Skeletal muscle cell (primary cell): Measurements from ENCODE around the gene ZNF653.
"Not testable (repeated sequence)": the region's sequence is repeated elsewhere in the genome, so short reads cannot be mapped to it uniquely, and the experiment has no call there.

ENCODE experiments used
- DNase-seq: peaks from one replicate; pipeline ENCODE4 v3.0.0-alpha.2; 2010; ENCODE audit warnings: low read depth
- H3K4me3 ChIP-seq: 2 replicates; pipeline ENCODE4 v1.5.1; 2011; ENCODE audit warnings: low read depth, mild to moderate bottlenecking, control low read depth, low read length, moderate library complexity

ZNF653 gene

DNA sequence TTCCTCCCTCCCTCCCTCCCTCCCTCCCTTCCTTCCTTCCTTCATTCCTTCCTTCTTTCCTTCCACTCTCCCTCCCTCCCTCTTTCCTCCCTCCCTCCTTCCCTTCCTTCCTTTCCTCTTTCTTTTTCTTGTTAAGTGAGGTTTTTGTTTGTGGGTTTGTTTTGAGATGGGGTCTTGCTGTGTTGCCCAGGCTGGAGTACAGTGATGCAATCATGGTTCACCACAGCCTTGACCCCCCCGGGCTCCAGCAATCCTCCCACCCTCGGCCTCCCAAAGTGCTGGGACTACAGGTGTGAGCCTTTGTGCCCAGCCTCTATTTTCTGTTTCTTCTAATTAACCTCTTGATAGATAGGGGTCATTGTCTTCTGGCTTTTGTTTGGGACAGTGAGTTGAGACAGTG is 44.2 kb downstream of the ZNF653 start:
- no peak overlapping the region for H3K4me3 ChIP-seq
- no peak for DNase-seq

DNA sequence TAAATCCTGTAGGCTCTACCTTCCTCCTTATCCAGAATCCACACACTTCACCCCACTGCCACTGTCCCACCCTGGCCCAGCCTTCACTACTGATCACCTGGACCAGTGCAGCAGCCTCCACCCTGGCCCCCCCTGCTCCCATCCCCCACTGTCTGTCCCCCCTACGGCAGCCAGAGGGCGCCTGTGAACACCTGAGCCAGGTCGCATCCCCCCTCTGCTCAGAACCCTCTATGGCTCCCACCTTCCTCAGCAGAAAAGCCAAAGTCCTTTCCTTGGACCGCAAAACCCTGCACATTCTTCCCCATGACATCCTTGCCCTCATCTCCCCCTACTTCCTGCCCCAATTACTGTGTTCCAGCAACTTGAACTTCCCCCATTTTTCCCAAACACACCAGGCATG is 45.4 kb downstream of the ZNF653 start:
- DNase-seq, result no peak

DNA sequence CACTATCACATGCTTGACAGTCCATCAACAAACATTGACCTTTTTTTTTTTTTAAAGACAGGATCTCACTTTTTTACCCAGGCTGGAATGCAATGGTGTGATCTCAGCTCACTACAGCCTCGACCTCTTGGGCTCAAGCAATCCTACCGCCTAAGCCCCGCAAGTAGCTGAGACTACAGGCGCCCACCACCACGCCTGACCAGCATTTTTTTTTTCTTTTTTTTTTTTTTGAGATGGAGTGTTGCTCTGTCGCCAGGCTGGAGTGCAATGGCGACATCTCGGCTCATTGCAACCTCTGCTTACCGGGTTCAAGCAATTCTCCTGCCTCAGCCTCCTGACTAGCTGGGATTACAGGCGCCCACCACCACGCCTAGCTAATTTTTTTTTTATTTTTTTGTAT is 46.7 kb downstream of the ZNF653 start:
- H3K4me3 ChIP-seq, DNase-seq: not testable (repeated sequence)

More for the DNA sequence above, 45.4 kb downstream of the ZNF653 start:
- no peak overlapping the region for H3K4me3 ChIP-seq

DNA sequence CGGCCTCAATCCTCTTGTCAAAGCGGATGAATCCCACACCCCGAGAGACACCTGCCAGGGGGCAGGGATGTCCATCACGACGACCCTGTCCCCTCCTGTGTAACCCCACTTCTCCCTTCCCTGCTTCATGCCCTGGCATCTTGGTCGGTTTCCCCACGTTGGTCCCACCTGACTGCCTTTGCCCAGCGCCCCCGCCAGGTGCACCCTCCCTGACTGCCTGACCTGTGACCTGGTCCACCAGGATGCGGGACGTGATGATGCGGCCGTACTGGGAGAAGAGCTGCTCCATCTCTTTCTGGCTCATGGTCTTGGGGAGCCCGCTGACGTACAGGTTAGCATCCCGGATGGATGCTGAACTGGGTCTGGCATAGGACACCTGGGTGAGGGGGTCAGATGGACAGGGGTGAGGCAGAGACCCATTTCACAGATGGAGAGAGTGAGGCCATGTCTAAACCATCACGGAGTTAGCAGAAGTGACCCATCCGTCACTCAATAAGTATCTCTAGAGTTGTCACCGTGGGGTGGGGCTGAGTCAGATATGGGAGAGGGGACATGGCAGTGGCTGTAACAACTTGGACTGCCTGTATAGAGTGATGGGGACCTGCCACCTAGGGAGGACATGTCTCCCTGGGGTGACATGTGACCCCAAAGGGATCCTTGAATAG is 47.3 kb downstream of the ZNF653 start:
- H3K4me3 ChIP-seq, result no peak overlapping the region
- no peak for DNase-seq

DNA sequence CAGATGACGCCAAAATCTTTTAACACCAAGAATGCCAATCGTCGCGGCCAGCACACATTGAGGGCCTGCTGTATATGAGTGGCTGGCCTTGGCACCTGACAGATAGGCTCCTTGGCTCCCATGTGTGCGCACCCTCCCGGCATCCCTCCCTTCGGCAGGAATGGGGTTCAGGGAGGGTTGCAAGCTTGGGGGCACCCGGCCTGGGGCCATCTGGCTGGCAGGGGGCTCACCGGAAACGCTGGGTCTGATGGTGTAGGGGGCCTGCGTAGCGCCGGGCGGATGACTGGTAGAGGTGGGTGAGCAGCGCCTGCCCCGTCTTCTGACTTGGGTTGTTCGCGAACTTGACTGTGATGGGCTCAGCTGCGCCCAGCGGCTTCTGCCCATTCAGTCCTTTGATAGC is 47.8 kb downstream of the ZNF653 start:
- H3K4me3 ChIP-seq, result no peak overlapping the region
- no peak for DNase-seq

DNA sequence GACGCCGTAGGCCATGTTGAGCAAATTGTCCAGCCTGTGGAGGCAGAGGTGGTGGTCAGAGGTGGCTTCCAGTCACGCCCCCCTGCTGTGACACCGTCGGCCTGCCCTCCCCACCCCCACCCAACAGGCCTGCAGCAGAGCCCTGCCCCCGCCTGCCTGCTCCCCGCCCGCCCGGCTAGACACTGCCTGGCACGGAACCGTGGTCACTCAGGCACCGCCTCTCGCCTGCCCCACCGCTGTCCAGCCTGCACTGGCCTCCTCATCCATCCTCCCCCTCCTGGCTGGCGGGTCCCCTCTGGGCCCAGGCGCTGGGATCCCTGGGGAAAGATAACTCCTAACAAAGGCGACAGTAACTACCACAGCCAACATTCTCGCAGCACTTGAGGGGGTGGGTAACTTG is 48.5 kb downstream of the ZNF653 start:
- no peak overlapping the region for H3K4me3 ChIP-seq
- DNase-seq, result no peak

DNA sequence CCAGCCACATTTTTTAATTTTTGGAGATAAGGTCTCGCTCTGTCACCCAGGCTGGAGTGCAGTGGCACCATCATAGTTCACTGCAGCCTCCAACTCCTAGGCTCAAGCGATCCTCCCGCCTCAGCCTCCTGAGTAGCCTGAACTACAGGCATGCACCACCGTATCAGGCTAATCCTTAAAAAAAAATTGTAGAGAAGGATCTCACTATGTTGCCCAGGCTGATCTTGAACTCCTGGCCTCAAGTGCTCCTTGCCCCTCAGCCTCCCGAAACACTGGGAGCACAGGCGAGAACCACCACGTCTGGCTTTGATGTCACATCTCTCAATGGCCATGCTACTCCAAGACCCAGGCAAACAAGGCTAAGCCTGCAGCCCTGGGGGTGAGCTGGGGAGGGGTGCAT is 49.0 kb downstream of the ZNF653 start:
- DNase-seq, result no peak
- no peak overlapping the region for H3K4me3 ChIP-seq

DNA sequence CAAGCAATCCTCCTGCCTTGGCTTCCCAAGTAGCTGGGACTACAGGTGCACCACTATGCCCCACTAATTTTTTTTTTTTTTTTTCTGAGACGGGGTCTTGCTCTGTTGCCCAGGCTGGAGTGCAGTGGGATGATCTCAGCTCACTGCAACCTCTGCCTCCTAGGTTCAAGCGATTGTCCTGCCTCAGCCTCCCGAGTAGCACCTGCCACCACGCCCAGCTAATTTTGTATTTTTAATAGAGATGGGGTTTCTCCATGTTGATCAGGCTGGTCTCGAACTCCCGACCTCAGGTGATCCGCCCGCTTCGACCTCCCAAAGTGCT is 50.4 kb downstream of the ZNF653 start:
- DNase-seq, result not testable (repeated sequence)

DNA sequence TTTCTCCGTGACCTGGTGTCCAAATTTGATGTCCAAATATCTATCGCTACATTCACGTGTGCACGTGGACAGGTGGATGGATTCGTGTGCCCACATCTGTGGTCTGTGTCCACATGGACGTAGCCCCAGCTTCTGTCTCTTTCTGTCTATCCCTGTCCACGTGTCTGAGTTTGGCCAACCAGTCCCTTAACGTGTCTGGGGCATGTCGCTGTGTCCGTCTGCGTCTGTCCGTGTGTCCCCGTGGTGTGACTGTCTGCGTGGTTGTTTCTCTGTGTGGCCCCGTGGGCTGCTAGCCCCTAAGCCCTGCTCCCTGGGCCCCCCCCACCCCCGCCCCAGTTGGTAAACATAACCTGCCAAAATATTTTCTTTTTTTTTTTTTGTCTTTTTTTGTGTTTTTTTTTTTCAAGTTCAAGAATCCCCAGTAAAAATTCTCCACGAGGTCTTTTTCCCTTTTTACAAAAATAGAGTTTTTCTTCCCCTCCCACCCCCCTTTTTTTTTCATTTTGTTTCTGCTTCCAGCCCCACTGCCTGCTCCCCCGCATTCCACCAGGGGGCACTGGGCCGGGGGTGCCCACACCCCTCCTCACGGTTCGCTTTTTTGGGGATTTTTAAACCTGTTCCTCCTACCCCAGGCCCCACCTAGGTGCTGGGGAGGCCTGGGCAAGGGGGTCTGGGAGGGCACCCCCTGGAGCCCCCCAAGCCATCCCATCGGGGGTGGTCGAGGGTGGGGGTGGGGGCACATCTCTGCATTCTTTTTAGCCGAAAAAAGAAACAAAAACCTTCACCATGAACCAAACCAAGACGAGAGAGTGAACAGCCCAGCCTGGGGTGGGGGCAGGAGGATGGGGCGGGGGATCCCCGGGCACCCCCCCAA is 51.9 kb downstream of the ZNF653 start:
- H3K4me3 ChIP-seq, result no peak overlapping the region
- no peak for DNase-seq

More for the DNA sequence above, 50.4 kb downstream of the ZNF653 start:
- not testable (repeated sequence) for H3K4me3 ChIP-seq

DNA sequence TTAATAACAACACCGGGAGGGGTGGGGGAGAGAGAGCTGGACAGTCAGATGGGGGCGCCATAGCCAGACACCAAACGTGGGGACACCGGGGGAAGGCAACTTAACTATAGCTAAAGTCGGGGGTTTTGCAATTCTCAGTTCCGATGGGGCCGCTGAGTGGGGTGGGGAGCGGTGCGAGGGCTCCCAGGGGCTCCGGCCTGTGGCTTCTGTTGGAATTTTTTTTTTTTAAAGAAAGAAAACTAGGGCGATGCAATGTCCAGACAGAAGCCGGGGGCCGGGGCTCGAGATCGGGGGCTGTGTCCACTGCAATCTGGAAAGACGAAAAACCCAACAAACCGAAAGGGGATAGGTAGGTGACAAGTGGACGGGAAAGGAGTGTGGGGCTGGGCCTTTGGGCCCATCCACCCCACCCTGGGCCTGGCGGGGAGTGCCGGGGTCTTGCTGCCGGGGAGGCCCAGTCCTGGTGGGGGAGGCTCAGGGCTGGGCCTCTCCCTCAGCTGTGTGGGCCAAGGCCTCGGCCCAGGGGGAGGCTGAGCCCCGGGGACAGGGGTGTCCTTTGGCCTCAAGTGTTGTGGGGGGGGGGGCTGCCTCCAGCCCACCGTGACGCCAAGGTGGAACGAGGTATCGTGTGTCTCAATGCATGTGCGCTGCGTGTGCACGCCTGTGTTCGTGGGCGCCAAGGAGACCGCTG is 52.9 kb downstream of the ZNF653 start:
- no peak overlapping the region for H3K4me3 ChIP-seq
- DNase-seq, result no peak

DNA sequence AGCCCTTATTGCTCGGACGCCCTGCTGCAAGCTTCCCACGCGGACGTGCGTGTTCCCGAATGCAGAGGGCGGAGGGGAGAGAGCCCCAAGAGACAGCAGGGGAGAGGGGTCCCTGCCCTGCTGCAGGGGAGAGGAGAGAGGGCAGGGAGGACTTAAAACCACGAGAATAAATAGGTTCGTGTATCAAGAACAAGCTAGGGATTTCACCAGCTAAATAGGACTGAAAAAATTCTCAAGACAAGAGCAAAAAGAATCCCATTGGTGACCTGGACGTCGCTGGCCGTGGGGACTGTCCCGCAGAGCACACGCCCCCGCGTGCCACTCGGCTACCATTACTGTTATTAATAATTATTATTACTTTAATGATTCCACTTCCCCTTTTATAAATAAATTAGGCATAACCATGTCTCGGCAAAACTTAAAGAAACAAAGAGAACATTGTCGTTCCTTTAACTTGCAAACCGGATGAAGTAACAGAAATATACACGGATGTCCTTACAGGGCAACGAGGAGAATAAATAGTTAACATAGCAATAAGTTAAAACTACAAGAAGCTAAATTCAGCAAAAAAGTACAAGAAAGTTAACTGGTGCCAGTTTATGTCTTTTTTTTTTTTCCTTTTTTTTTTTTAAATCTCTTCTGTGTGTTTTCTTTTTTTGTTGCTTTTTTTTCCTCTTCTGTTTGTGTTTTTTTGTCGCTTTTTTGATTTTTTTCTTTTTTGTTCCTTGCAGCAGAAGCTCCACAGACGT is 53.6 kb downstream of the ZNF653 start:
- DNase-seq, result no peak
- no peak overlapping the region for H3K4me3 ChIP-seq

DNA sequence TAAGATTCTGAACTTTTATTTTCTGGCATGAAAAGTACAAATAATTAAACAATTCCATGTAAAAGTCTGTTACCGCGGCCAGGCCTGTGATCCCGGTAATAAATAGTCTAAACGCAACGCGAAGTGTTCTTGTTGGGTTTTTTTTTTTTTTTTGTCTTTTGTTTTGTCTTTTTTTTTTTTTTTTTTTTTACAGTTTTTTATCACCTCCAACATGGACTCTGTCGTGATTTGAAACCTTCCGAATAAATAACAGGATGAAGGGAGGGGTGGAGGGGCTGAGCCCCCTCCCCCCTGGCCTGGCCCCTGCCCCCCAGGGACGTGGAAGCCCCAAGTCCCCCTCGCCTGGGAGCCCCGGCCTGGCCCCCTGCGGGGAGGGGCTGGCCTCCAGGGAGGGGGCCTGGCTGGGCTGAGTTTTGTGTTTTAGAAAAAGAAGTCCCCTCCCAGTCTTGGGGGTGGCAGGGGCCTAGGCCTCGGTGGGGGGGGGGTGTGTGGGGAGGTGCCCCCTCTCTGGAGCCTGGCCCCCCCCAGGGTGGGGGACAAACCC is 54.2 kb downstream of the ZNF653 start:
- no peak overlapping the region for H3K4me3 ChIP-seq

DNA sequence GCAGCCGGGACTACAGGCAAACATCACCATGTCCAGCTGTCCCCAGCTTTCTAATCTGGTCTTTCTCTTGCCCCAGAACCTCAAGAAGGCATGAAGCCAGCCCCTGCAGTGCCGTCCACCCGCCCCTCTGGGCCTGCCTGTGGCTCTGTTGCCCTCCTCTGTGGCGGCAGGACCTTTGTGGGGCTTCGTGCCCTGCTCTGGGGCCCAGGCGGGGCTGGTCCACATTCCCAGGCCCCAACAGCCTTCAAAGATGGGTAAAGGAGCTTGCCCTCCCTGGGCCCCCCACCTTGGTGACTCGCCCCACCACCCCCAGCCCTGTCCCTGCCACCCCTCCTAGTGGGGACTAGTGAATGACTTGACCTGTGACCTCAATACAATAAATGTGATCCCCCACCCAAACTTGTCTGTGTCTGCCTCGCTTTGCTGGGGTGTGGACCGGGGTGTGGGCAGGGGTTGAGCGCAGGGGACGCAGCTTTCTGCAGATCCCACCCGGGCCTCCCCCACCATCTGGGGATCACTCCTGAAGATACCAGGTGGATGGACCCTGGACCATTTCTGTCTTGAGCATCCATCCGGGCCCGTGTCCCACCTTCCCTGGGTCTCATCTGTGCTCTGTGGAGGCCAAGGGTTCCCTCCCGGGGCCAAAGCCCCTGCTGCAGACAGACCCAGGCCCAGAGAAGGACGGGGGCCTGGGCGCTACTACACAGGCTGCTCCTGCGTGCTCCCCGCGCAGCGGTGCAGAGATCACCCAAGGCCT is 54.9 kb downstream of the ZNF653 start:
- no peak for DNase-seq

More for the DNA sequence above, 54.2 kb downstream of the ZNF653 start:
- no peak for DNase-seq

DNA sequence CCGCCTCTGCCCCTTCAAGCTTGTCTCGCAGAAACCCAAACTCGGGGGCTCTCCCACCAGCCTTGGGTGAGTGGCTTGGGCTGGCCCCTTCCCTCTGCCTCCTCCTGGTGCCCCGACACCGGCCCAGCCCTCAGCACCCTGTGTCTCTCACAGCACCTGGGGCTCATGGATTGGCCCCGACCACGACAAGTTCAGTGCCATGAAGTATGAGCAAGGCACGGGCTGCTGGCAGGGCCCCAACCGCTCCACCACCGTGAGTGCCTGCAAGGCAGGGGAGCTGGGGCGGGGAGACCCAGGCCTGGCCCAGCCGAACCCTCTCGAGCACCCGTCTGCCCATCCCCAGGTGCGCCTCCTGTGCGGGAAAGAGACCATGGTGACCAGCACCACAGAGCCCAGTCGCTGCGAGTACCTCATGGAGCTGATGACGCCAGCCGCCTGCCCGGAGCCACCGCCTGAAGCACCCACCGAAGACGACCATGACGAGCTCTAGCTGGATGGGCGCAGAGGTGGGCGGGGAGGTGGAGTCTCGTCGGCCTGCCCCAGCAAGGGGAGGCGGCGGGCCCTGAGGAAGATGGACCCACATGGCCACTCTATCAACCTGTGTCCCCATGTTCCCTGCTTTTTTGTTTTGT is 56.6 kb downstream of the ZNF653 start:
- no peak overlapping the region for H3K4me3 ChIP-seq
- no peak for DNase-seq

More for the DNA sequence above, 54.9 kb downstream of the ZNF653 start:
- H3K4me3 ChIP-seq, result no peak overlapping the region

DNA sequence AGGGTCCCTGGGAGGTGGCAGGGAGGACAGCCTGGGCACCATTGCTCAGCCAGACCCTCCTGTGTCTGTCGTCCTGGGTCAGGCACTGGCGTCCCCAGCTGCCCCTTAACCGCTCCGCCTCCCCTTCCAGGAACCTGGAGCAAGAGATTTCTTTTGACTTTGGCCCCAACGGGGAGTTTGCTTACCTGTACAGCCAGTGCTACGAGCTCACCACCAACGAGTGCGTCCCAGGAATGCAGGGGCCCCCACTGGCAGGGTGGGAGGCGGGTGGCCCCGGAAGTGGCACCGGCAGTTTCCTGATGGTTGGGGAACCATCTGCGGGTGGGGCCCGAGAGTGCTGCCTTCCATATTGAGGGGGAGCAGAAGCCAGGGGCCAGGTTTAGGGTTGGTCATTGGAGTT is 57.2 kb downstream of the ZNF653 start:
- DNase-seq, result no peak
- no peak overlapping the region for H3K4me3 ChIP-seq

DNA sequence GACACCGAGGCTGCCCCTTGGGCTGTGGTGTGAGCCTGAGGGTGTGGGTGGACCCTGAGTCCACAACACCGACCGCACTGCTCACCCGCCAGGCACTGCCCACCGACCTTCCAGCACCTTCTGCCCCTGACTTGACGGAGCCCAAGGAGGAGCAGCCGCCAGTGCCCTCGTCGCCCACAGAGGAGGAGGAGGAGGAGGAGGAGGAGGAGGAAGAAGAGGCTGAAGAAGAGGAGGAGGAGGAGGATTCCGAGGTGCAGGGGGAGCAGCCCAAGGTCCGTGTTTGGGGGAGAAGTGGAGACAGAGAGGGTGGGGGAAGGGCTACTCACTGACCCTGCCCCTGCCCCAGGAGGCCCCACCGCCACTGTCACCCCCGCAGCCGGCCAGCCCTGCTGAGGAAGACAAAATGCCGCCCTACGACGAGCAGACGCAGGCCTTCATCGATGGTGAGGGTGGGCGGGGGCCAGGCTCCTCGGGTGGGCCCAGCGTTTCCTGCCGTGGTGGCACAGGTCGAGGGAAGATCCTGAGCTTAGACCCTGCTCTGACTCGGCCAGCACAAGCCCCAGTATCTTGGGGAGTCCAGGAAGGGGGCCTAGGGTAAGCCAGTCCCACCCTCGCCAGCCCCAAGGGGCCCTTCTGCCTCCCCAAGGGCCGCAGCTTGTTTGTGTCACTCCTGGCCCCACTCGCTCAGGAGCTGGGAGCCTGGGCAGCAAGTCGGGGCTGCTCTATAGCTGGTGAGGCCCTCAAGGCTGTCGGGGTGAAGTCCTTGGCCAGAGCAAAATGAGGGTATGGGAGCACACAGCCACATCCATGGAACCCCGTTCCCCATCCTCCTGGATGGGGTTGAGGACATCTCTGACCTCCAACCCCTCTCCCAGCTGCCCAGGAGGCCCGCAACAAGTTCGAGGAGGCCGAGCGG is 58.0 kb downstream of the ZNF653 start:
- no peak for DNase-seq
- H3K4me3 ChIP-seq, result no peak overlapping the region

DNA sequence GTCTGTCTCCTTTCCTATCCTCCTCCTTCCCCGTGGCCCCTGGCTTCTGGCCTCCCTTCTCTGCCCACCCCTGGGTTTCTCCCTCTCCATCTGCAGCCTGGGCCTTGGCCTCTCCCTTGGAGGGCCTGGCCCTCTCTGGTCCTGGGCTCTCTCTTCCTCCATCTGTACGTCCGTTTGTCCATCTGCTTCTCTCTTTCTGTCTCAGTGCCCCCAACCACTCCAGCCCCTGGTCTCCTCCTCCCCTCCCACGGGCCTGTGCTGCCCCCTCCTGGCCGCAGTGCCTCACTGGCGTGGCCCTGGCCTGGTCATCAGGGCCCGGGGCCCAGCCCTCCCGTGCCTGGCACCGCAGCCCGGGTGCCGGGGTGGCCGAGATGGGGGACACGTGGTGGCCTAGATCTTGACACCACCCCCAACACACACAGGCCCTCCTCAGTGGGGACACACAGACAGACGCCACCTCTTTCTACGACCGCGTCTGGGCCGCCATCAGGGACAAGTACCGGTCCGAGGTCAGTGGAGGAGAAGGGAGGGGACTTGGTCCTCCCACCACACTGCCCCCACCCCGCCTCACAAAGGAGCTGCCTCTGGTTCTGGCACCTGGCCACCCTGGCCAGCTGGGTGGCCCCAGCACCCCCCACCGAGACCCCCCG is 58.9 kb downstream of the ZNF653 start:
- DNase-seq, result no peak
- no peak overlapping the region for H3K4me3 ChIP-seq
